ENCODE results near the gene USP37. TPM values are rescaled to one million over a fixed set of nuclear protein-coding genes. Genes with fewer than 3 reads are reported as not detected.
A peak's percentile ranks its signal among the peaks of the same experiment; 100 is the strongest.

The USP37 gene
- total RNA-seq, result 9.2 and 10.4 TPM in 2 replicates

GRCh38 chr2:218568190-218569037 lies at the start of gene USP37, which contains the start of gene CNOT9:
Gene USP37 (minus strand): TSS chr2:218568351. CDS start chr2:218558653, 9,698 bp downstream.
Gene CNOT9 (plus strand): TSS chr2:218568839. CDS start chr2:218568955, 116 bp downstream.
- TF ChIP-seq CTCF (IDR thresholded peaks at IDR 0.05; ENCODE audit: insufficient read depth, low read length, severe bottlenecking), result no peak
- Histone ChIP-seq H3K36me3 (ENCODE audit: control insufficient read depth, insufficient read depth, low read length) (no peaks in the 10 kb centered on the region), H3K4me3 (ENCODE audit: low read depth, low read length) (peak within 1 kb of the TSS; percentile 68), H3K27me3 (ENCODE audit: control insufficient read depth, insufficient read depth, low read length) (no peaks in the 10 kb centered on the region)
- FAIRE-seq (no peak), DNase-seq (ENCODE audit: low read depth) (peak; percentile 89)

- TF ChIP-seq CTCF (IDR thresholded peaks at IDR 0.05; ENCODE audit: insufficient read depth, low read length, severe bottlenecking), result no peak
- Histone ChIP-seq H3K27me3 (ENCODE audit: control insufficient read depth, insufficient read depth, low read length) (no peaks in the 10 kb centered on the region), H3K4me3 (ENCODE audit: low read depth, low read length) (no peak overlapping the region), H3K36me3 (ENCODE audit: control insufficient read depth, insufficient read depth, low read length) (no peaks in the 10 kb centered on the region)
- no peak for DNase-seq (ENCODE audit: low read depth)
- no peak for FAIRE-seq
Measured at GRCh38 chr2:218615868-218616315, 47.7 kb upstream of the USP37 start.

- Histone ChIP-seq H3K27me3 (ENCODE audit: control insufficient read depth, insufficient read depth, low read length) (no peaks in the 10 kb centered on the region), H3K36me3 (ENCODE audit: control insufficient read depth, insufficient read depth, low read length) (no peaks in the 10 kb centered on the region), H3K4me3 (ENCODE audit: low read depth, low read length) (no peak within 1 kb of the TSS)
- no peak for TF ChIP-seq CTCF (IDR thresholded peaks at IDR 0.05; ENCODE audit: insufficient read depth, low read length, severe bottlenecking)
- peak; percentile 92 for DNase-seq (ENCODE audit: low read depth)
- peak; percentile 47 for FAIRE-seq
Measured at GRCh38 chr2:218607436-218608115, 39.4 kb upstream of the USP37 start, which contains the start of gene PLCD4. Gene PLCD4 (plus strand): TSS chr2:218607899. CDS start chr2:218615740, 7,841 bp downstream.

- FAIRE-seq (no peak), DNase-seq (ENCODE audit: low read depth) (no peak)
- Histone ChIP-seq H3K36me3 (ENCODE audit: control insufficient read depth, insufficient read depth, low read length) (no peaks in the 10 kb centered on the region), H3K27me3 (ENCODE audit: control insufficient read depth, insufficient read depth, low read length) (no peaks in the 10 kb centered on the region), H3K4me3 (ENCODE audit: low read depth, low read length) (no peak overlapping the region)
- no peak for TF ChIP-seq CTCF (IDR thresholded peaks at IDR 0.05; ENCODE audit: insufficient read depth, low read length, severe bottlenecking)
Measured at GRCh38 chr2:218605432-218605831, 37.3 kb upstream of the USP37 start.

GRCh38 chr2:218585541-218585940 lies 17.4 kb upstream of the USP37 start:
- FAIRE-seq, result no peak
- no peak for TF ChIP-seq CTCF (IDR thresholded peaks at IDR 0.05; ENCODE audit: insufficient read depth, low read length, severe bottlenecking)
- no peak for DNase-seq (ENCODE audit: low read depth)
- Histone ChIP-seq H3K27me3 (ENCODE audit: control insufficient read depth, insufficient read depth, low read length) (no peaks in the 10 kb centered on the region), H3K4me3 (ENCODE audit: low read depth, low read length) (no peak overlapping the region), H3K36me3 (ENCODE audit: control insufficient read depth, insufficient read depth, low read length) (peaks cover 10% of the 10 kb centered on the region)
